A172 (cell line): ENCODE data around the gene PKDCC. TPM values are rescaled to one million over a fixed set of nuclear protein-coding genes. Genes with fewer than 3 reads are reported as not detected.
"Not testable (repeated sequence)": the region's sequence is repeated elsewhere in the genome, so short reads cannot be mapped to it uniquely, and the experiment has no call there.

Source experiments
- DNase-seq: peaks from one replicate; pipeline ENCODE4 v3.0.0-alpha.2; 2015; ENCODE audit warnings: low spot score
- total RNA-seq: library from RNA; depleted of rRNA; stranded (reverse); fragments of >200 nt; shearing (Covaris generic); gene quantifications from 2 replicates; pipeline ENCODE4 v1.2.3, GENCODE V29; 2014

PKDCC gene
- total RNA-seq, 1 experiment from 2014 or later, result 4.8 TPM

DNA sequence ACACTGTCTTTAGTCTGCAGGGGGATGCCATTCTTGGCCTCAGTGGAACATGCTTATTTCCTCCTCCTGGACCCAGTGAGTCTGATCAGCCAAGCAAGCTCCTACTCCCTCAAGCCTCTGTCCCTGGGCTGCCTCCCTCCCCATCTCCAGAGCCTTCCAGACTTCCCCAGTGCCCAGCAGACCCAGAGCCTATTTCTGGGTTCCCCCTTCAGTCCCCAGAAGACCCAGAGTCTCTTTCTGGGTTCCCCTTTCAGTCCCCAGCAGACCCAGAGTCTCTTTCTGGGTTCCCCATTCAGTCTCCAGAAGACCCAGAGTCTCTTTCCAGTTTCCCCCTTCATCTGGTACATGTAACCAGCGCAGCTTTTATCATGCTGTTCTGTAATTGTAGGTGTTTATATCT, 17.0 kb upstream of the PKDCC start:
- no peak for DNase-seq

DNA sequence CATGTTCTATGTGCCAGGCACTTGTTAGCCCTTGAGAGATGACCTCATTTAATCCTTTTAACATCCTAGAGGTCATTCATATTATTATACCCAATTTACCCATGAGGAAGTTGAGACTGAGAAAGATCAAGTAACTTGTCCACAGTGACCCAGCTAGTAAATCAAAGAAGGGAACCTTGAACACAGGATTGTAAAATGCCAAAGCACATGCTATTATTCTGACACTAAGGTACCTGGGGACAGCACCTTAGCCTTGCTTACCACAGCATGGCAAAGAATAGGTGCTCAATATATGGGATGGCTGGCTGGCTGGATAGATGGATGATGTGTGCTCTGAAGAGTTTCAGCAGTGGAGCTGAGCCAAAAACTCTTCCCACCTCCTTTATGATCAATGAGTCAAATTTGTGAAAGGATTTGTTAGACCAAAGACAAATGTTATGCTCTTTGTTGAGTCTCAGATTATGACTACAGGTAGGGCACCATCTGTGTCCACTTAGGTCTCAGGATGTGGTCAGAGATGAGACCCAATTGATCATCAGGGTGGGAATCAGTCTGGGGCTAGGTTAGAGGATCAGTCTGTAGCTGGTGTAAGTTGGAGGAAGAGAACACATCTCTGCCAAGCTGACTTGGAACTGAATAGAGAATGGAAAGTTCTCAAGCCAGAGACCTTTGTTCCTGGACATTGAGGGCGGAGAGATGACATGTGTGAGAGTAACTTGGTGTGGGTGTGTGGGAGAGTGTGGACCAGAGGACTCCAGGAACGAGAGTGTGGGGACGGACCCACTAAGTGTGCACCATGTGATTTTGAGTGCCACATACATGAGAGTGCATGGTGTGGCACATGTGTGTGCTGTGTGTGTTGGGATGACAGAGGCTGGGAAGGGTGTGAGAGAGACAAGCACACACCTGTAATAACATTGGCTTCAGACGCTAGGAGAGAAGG, 16.3 kb upstream of the PKDCC start:
- DNase-seq, result no peak

DNA sequence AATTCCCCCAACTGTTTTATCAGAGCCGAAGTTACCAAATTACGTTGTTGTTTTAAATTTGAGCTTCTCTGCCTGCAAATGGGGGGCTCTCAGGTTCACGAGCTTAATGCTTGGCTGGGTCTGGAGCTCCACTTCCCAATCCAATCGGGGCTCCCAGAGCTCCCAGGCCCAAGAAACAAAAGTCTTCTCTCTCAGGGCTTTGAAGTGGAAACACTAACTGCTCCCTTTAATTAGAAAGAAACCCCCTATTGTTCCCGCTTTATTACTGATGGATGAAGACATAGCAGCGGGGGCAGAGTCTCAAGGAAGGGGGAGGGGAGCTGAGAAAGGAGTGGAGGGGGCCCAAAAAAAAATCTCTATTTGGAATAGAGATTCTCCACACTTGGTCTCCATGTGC, 15.6 kb upstream of the PKDCC start:
- DNase-seq, result no peak

DNA sequence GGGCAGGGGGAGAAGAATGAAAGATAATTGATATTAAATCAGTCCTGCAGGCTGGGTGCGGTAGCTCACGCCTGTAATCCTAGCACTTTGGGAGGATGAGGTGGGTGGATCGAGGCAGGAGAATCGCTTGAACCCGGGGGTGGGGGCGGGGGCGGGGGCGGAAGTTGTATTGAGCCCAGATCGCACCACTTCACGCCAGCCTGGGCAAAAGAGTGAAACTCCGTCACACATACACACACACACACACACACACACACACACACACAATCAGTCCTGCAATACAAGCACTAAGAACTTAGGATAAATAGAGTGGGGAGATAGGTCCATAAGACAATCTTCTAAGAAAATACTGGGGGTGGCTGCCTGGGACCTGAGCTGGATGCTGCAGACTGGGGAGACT, 15.1 kb upstream of the PKDCC start:
- no peak for DNase-seq

DNA sequence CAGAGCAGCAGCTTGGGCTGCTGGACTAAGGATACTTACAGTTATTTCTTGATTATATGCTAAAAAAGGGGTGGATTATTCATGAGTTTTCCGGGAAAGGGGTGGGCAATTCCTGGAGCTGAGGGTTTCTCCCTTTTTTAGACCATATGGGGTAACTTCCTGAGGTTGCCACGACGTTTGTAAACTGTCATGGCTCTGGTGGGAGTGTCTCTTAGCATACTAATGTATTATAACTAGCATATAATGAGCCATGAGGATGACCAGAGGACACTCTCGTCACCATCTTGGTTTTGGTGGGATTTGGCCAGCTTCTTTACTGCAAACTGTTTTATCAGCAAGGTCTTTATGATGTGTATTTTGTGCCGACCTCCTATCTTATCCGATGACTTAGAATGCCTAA, 13.7 kb upstream of the PKDCC start:
- DNase-seq, result not testable (repeated sequence)

DNA sequence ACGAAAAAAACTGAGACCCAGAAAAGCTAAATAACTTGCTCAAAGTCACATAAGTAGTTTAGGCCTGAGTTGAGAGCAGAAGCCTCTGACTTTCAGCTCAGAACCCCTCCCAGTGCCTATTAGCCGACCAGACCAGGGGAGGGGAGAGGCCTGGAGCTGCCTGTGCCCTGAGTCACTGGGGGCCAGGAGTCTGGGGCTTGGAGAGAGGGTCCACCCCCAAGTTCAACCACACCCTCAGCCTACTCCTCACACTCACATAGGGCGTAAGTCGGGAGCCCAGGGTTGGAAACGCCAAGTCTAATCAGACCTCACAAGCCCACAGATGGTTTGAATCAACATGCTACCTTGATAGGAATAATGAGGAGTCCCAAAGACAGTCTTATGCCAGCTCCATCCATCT, 12.6 kb upstream of the PKDCC start:
- no peak for DNase-seq

DNA sequence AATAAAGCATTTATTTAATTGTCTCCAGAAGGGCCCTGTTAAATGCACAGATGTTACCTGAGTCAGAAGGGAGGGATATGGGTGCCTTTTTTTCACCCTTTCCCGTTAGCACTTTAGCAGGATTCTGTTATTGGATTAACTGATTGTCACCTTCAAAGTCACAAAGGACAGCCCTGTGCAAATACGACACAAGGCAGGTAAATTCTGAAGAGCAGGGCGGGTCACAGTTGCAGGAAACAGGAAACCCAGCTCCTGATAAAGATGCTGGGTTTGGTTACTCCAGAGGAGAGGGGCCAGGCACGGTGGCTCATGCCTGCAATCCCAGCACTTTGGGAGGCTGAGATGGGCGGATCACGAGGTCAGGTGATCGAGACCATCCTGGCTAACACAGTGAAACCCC, 11.4 kb upstream of the PKDCC start:
- no peak for DNase-seq

DNA sequence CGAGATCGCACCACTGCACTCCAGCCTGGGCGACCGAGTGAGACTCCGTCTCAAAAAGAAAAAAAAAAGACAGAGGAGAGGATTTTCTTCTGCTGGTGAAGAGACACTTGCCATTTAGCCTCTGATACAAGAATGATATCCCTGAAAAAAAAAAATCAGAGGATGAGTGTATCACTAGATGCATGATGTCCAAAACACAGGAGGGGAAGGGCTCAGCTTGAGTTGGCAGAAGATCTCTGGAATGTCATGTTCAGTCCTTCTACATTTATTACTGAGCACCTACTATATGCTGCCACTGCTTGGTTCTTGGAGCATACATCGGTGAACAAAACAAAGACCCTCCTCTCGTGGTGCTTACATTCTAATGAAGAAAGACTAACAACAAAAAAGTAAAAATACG, 10.9 kb upstream of the PKDCC start:
- no peak for DNase-seq

DNA sequence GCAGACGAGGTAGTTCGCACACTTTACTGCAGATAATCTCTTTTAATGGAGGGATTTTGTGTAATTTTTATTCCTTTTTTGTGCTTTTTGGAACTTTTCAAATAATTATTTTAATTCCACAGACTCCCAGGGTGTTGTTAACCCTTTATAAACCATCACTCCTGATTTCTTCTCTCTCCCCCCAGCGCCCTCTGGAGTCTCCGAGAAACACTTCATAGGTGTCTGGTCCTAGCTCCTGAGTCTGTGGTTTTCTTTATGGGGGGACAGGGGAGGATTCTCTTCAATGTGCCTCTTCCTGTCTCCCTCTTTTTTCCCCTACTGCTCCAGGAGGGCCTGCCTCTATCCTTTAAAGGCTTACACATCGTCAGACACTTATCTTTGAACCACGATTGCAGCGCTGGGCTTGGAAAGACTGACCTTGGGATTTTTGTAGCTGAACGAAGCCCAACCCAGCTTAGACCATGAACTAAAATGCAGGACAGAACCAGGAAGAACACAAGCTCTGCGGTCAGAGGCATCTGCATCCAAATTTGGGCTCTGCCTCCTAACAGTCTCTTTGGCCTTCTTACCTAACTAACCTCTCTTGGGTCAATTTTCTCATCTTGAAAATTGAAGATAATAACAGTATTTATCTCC, 7.1 kb upstream of the PKDCC start:
- DNase-seq, result no peak

DNA sequence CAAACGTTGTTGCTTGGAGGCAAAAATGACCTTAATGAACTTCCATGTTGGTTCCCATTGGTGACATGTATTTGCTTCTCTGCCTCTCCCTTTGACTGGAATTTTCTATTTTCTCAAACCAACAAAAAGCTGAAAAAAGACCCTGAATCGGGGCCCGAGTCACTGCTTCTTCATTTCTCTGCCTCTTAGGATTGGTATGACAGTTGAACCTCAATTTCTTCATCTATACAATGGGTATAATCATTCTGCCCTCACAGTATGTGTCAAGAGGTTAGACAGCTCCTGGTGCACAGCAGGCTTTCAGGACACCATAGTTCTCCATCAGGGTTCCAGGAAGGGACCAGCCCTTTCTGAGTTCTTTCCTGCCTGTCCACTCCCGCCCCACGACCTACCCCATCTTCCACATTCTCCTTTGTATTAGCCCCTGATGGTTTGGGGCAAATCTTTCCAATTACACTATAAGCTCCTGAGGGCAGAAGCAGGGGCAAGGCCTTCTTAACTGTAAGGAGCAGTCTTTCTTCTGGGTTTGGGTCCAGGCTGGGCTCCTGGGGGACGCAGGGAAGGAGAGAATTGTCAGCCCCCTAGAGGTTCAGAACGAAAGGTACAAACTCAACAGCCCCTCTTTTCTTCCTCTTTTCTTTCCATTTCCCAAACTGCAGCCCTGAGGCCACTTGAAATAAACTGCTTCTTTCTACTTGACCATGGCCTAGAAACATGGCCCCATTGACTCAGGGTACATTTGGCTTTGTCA, 6.3 kb upstream of the PKDCC start:
- no peak for DNase-seq

DNA sequence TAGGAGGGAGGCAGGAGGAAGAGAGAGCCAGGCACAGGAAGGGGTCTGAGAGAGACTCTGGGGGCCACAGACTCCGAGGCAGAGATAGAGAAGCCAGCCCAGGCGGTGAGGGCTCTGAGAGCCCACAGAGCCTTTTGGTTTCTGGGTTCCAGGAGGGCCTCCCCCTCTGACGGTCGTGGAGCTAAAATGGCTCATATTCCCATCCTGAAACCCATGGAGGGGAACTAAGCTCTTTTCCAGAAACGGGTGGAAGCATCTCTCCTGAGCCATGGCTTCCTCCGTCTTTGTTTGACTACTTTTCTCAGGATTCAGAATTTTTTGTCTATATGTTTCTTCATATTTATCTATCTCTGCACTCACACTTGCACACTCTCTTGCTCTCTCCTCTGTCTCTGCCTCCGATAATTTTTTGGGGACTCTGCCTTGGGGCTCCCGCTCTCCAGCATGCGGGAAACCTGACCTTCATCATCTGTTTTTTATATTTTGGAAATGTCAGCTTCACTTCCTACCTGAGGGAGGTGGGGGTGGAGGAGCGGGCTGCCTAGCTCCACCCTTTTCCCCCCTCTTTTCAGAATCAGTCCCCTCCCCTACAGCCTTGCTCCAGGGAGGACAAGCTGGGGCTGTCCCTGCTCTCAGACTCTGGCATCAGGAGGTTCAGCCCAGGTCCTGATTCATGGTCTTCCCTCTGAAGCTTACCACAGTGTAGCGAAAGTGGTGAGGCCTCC, 5.0 kb upstream of the PKDCC start:
- no peak for DNase-seq

DNA sequence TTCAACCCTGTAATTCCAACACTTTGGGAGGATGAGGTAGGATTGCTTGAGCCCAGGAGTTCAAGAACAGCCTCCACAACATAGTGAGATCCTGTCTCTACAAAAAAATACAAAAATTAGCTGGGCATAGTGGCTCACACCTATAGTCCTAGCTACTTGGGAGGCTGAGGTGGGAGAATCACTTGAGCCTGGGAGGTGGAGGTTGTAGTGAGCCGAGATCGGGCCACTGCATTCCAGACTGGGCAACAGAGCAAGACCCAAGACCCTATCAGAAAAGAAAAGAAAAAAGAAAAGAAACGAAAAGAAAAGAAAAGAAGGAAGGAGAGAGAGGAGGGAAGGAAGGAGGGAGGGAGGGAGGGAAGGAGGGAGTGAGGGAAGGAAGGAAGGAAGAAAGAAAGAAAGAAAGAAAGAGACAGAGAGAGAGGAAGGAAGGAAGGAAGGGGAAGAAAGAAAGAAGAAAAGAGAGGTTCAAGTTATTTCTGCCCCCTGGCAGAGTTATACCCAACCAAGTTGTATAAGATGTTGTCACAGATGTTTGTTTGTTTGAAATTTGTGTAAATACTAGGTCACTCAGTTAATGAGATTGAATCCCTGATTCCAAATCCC, 3.9 kb upstream of the PKDCC start:
- DNase-seq, result no peak

DNA sequence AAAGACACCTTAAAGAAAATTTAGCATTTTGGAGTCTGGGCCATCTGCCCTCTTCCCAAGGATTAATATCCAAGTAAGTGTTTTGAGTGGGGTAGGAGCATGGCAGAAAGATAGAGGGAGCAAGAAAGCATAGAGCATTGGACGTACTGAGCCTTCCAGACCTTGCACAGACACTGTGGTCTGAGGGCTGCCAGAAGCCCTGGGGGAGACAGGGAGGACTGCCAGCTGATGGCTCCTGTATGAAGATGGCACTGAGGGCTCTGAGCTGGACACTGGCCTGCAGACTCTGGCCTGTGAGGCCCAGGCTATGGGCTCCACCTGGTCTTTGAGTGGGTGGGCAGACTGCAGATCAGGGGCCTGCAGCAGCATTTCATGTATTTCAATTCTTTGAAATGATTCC, 2.9 kb upstream of the PKDCC start:
- DNase-seq, result no peak

DNA sequence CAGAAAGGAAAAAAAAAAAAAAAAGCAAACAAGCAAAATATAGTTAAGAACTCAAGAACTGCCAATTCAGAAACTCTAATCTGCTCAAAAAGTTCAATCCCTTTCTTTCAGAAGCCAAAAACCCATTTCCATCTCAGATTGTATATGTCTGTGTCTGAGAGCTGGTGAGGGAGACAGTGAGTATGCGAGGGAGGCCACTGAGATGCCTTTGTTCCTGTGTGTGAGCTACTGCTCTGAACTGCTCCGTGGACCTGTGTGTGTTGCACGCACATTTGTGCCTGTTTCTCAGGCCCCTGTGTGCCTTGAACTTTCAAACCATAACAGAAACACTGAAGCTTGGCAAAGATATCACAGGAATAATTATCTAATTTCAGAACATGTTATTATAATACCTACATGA, 2.5 kb upstream of the PKDCC start:
- no peak for DNase-seq

DNA sequence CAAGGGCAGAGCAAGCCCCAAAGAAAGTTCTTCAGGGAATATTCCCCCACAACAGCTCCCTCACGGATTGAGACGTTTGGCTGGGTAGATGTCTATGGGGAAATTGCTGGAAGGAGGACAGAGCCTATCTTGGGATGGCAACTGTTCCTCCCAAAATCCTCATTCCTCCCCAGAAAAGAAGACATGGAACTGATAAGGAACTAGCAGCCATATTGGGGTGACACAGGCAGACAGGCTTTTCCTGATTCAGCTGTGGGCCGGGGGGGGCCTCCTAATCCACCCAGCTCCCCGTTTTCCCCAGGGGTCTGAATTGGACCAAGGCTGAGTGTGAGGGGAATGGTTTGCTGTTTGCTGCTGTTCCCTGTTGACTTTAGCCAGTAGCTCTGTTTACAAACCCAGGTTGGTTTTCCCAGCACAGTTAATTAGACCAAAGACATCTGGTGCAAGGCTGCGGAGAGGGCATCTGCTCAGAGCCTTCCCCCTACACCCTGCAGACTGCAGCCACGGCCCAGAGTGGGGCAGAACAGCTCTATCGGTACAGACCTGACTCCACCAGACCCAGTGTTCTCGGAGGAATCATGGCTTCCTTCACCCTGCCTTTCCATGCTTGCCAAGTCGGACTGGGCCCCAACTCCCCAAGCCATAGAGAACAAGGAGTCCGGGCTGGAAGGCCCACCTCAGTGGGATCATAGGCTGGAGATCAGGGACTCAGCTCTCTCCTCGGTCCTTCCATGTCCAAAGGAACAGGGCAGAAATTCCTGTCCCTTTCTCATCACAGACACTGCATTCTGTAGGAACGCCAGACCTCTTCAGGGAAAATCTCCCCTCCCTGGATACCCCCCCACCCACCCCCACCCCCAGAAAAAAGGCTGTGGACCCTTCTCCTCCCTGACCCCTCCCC, 1.7 kb upstream of the PKDCC start:
- DNase-seq, result no peak

DNA sequence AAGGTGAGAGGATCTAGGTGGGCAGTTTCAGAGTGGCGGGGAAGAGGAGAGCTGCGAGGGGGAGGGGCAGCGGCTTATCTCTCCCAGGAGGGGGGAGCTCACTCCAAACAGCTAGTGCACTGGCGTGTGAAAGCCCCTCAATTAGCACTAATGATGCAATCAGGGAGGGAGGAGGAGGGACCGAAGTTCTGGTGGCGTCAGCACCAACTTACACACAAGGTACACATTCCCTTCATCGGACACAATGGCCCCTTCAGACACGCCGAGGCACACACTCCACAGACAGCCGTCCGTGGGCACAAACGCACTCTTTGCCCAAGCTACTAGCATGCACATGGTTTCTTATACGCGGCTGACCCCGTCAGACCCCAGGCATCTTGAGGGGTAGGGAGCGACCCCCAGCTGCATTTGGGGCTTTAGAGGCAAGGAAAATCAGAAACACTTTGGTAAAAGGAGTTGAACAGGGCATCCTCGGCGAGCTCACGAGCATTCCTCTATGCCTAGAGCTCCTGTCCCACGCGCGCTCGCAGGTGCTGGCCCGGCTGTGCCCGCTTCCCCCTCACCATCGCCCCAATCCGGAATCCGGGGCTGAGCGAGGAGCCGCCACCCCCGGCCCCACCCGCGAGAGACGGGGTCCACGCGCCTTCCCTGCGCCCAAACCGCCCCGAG, 868 bp upstream of the PKDCC start:
- DNase-seq, result no peak

DNA sequence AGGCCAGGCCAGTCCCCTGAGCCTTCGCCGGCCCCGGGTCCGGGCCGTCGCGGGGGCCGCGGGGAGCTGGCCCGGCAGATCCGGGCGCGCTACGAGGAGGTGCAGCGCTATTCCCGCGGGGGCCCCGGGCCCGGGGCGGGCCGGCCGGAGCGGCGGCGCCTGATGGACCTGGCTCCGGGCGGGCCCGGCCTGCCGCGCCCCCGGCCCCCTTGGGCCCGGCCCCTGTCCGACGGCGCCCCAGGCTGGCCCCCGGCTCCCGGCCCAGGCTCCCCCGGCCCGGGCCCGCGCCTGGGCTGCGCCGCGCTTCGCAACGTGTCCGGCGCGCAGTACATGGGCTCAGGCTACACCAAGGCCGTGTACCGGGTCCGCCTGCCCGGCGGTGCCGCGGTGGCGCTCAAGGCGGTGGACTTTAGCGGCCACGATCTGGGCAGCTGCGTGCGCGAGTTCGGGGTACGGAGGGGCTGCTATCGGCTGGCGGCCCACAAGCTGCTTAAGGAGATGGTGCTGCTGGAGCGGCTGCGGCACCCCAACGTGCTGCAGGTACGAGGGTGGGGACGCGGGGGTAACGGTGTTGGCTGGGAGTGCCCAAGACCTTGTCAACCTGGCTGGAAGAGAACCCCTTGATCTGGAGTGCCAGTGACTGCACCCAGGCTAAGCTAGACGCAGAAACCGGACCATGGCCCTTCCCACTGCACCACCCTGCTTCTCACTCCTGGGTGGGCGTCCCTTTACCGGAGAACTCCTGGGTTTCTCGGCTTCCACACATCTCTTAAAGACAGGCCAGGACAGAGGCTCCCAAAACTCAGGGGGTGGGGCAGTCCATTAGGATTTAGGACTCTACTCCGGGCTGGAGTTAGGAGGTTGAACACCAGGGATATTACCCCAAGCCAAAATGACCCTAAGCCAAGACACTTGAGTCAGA, 739 bp downstream of the PKDCC start:
- no peak for DNase-seq

DNA sequence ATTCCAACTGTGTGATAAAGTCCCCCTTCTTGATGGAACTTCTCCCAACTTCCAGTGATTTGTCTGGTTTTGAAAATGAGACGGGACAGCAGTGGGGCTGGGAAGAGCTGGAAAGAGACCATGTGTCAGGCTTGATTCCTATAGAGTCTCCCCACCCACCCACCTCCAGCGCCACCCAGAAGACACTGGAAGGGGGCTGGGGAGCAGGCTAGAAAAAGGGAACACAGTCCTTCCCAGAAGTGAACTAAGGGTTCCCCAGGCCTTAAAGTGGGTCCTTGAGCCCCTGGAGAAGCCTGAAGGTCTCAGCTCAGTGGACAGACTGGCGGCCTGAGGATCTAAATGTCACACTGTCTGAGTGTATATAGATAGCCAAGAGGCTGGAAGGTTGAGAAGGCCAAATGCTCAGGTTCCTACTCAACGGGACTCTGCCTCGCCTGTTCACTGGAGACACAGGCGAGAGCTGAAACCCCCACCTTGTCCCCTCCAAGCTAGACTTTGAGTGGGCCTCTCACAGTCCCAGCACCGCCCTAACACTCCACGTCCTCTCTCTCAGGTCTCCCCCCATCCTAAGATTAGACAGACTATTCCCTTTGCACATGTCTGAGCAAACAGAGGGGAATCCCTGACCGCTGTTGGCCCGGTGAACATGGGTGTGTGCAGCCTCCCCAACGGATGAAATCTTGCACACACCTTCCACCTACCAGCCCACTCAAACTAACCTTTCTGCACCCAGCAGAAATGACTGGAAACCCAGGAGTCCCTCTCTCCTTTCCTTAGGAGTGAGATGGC, 1.6 kb downstream of the PKDCC start:
- no peak for DNase-seq
